ENCODE results near the gene PMIS2.

Gene PMIS2

DNA sequence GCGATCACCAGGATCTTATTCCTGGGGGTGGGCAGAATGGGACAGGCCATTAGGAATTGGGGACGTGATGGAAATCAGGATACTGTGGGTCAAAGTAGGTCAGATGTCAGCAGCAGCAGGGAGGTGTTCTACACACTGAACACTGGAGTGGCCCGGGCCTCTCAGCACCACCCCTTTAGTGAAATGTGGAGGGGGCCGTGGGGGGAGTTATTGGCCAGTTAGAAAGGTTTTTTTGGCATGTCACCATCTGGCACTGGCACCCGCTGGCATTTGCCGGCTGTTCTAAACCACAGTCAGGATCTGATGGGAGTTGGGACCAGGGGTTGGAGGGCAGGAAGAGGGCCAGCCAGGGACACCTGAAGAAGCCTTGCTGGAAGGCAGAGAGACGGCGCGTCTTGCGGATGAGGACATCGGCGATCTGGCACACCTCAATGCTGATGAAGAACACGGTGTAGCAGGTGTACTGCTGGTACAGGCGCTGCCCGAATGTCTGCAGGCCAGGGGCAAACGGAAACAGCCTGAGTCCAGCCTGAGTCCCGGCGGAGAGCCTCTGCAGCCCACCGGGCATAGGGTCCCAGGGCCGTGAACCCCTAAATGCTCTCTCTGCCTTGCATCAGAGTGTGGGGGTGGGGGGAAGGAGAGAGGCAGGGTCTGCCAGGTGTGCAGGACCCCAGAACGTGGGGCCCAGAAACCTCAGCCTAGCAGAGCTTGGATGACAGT is 34.7 kb upstream of the PMIS2 start:
- no peak for DNase-seq (ENCODE audit: low spot score)
- in situ Hi-C loops (cut with MboI; ENCODE audit: low sequenced_read_pairs, unreplicated experiment): no loop called here
- TF ChIP-seq, protein P1, sequence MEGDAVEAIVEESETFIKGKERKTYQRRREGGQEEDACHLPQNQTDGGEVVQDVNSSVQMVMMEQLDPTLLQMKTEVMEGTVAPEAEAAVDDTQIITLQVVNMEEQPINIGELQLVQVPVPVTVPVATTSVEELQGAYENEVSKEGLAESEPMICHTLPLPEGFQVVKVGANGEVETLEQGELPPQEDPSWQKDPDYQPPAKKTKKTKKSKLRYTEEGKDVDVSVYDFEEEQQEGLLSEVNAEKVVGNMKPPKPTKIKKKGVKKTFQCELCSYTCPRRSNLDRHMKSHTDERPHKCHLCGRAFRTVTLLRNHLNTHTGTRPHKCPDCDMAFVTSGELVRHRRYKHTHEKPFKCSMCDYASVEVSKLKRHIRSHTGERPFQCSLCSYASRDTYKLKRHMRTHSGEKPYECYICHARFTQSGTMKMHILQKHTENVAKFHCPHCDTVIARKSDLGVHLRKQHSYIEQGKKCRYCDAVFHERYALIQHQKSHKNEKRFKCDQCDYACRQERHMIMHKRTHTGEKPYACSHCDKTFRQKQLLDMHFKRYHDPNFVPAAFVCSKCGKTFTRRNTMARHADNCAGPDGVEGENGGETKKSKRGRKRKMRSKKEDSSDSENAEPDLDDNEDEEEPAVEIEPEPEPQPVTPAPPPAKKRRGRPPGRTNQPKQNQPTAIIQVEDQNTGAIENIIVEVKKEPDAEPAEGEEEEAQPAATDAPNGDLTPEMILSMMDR (IDR thresholded peaks at IDR 0.05; ENCODE audit: borderline replicate concordance, control extremely low read depth, extremely low read depth, insufficient read depth, missing control alignments): no peak

DNA sequence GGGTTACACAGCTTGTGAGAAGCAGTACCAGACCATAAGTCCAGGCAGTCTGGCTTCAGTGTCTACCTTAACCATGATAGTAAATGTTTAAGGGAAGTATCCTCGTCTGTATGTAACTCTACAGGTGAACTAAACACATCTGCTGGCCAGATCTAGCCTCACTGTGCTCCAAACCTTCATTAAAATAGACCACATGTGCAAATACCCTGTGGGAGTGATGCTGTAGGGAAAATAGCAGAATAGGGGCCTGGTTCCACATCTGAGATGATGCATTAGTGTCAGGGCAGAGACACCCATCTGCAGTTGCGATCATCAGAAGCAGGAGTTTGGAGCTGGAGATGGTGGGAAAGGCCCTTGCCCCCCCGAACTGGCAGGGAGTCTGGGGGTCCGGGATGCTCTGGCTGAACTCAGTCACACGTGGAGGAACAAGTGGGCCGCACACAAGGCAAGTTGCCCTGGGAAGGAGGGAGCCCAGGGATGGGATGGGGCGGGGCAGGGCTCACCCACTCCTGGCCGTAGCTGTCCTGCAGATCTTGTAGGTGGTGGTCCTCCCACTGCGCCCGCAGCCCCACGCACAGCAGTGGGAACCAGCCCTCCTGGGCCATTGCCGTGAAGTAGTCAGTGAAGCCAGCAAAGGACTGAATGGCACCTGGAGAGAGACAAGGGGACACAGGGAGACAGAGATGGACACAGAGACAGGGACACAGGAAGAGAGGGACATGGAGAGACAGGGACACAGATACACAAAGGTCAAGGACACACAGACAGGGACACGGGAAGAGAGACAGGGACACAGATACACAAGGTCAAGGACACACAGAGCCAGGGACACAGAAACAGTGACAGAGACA is 33.2 kb upstream of the PMIS2 start:
- TF ChIP-seq, protein P1 (IDR thresholded peaks at IDR 0.05; ENCODE audit: borderline replicate concordance, control extremely low read depth, extremely low read depth, insufficient read depth, missing control alignments): no peak
- no peak for DNase-seq (ENCODE audit: low spot score)
- in situ Hi-C loops (cut with MboI; ENCODE audit: low sequenced_read_pairs, unreplicated experiment): no loop called here

DNA sequence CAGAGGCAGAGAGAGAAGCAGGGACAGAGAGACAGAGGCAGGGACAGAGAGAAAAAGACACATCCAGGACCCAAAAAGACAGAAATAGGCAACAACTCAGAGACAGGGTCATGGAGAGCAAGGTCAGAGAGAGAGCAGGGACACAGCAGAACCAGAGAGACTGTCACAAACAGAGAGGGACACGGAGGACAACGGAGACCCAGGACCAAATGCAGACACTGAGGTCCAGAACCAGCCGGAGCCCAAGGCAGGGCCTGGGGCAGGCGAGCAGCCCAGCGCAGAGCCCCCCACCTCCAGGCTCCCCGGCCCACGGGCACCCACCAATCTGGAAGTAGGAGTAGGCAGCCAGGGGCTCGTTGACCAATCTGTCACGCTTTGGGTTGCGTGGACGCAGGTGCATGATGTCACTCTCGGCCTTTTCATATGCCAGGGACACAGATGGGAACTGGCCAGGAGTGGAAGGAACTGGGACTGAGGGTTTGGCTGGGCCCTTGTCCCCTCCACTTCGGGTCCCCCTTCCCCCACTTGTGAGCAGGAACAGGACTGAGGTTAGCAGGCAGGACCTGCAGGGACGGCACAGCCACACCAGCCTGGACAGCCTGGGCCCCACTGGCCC is 32.5 kb upstream of the PMIS2 start:
- DNase-seq (ENCODE audit: low spot score): no peak
- TF ChIP-seq, protein P1 (IDR thresholded peaks at IDR 0.05; ENCODE audit: borderline replicate concordance, control extremely low read depth, extremely low read depth, insufficient read depth, missing control alignments): no peak
- in situ Hi-C loops (cut with MboI; ENCODE audit: low sequenced_read_pairs, unreplicated experiment): no loop called here

DNA sequence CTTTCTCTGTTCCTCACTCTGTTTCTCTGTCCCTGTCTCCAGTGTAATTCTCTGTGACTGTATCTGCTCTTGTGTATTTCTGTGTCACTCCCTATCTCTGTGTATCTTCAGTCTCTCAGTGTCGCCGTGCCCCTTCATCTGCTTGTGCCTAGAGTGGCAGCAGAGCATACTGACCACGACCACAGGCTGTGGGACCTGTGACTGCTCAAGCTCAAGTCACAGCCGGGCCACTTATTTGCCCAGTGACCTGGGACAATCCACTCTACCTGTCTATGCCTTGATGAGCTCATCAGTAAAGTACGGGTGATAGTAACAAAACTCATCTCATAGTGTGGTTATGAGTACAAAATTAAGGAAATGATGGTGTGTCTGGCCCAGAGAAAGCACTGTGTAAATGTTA is 31.9 kb upstream of the PMIS2 start:
- in situ Hi-C loops (cut with MboI; ENCODE audit: low sequenced_read_pairs, unreplicated experiment): no loop called here
- no peak for DNase-seq (ENCODE audit: low spot score)
- TF ChIP-seq, protein P1 (IDR thresholded peaks at IDR 0.05; ENCODE audit: borderline replicate concordance, control extremely low read depth, extremely low read depth, insufficient read depth, missing control alignments): no peak

DNA sequence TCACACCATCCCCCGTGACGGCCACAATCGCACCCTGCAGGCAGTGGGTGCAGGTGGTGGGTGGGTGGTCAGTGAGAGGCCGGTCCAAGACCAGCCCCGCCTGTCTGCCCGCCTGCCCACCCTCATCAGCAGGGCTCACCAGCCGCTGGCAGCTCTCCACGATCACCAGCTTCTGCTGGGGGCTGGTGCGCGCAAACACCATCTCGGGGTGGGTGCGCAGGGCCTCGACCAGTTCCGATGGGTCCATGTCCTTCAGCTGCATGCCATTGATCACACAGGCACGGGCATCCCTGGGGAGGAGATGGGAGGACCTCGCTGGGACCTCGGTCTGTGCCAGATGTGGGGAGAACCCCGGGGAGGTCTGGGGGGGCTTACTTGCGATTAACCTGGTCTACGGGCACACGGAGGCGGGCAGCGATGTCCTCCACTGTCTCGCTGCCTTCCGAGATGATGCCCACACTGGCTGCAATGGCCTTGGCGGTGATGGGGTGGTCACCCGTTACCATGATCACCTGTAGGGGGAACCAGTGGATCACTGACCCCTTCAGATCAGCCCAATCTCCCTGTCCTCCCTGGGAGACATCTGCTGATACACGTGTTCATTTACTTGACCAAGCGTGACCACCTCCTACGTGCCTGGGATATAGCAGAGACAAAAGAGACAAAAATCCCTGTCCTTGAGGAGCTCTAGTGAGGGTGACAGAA is 30.5 kb upstream of the PMIS2 start:
- TF ChIP-seq, protein P1 (IDR thresholded peaks at IDR 0.05; ENCODE audit: borderline replicate concordance, control extremely low read depth, extremely low read depth, insufficient read depth, missing control alignments): no peak
- peak; percentile 66 for DNase-seq (ENCODE audit: low spot score)
- in situ Hi-C loops (cut with MboI; ENCODE audit: low sequenced_read_pairs, unreplicated experiment): no loop called here

DNA sequence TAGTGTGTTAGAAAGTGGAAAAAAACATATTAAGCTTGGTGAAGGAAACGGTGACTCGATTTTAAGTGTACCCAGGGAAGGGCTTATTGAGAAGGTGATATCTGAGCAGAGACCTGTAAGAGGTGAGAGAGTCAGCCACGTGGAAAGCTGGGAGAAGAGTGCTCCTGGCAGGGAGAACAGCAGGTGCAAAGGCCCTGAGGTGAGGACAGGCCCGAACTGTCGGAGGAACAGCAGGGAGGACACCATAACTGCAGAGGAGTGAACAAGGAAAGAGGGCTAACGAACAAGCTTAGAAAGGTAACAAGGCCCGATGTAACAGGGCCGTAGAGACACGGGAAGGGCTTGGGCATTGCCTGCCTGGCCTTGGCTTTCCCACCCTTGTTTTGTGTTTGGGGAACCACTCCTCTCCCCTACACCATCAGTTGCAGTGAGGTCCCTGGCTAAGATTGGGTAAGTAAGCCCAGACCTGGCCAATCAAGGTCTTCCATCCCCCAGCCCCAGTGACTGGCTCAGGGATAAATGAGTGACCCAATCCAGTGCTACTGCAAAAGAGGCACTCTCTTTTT is 29.9 kb upstream of the PMIS2 start:
- TF ChIP-seq, protein P1 (IDR thresholded peaks at IDR 0.05; ENCODE audit: borderline replicate concordance, control extremely low read depth, extremely low read depth, insufficient read depth, missing control alignments): no peak
- in situ Hi-C loops (cut with MboI; ENCODE audit: low sequenced_read_pairs, unreplicated experiment): no loop called here
- DNase-seq (ENCODE audit: low spot score): no peak

Data from GM13976 (cell line).